ENCODE results near the gene ANAPC15. TPM values are rescaled to one million over a fixed set of nuclear protein-coding genes. Genes with fewer than 3 reads are reported as not detected.

The ANAPC15 gene
- total RNA-seq, 4 donors from 2014 or later, result 5.0 to 27.8 (median 24.9) TPM

DNA sequence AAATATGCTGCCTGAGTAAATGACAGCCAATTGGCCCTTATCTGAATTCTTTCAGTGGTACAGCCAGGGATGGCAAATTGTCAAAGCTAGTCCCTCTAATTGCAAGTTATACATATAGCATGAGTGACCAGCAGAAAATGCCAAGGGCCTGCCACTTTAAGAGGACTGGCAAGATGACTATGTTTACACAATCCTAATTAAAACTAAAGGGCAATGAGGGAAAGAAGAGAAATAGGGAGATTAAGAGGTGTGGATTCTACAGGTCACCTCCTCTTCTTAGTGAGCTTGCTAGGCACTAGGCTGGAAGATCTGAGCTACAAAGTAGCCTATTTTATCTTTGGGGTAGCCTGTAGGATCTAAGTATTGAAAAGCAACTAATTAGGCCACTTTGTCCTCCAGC, 45.6 kb downstream of the ANAPC15 start:
- TF ChIP-seq, protein P1, sequence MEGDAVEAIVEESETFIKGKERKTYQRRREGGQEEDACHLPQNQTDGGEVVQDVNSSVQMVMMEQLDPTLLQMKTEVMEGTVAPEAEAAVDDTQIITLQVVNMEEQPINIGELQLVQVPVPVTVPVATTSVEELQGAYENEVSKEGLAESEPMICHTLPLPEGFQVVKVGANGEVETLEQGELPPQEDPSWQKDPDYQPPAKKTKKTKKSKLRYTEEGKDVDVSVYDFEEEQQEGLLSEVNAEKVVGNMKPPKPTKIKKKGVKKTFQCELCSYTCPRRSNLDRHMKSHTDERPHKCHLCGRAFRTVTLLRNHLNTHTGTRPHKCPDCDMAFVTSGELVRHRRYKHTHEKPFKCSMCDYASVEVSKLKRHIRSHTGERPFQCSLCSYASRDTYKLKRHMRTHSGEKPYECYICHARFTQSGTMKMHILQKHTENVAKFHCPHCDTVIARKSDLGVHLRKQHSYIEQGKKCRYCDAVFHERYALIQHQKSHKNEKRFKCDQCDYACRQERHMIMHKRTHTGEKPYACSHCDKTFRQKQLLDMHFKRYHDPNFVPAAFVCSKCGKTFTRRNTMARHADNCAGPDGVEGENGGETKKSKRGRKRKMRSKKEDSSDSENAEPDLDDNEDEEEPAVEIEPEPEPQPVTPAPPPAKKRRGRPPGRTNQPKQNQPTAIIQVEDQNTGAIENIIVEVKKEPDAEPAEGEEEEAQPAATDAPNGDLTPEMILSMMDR (IDR thresholded peaks at IDR 0.05), result no peak
- TF ChIP-seq POLR2A (IDR thresholded peaks at IDR 0.05), result no peak
- no peak overlapping the region for H3K4me3 ChIP-seq (ENCODE audit: low read depth, poor library complexity, severe bottlenecking)
- intact Hi-C loops (cut with DNase I; ENCODE audit: low total_unique reads), result no loop called here
- DNase-seq (ENCODE audit: low spot score in 2 of 2), result no peak

DNA sequence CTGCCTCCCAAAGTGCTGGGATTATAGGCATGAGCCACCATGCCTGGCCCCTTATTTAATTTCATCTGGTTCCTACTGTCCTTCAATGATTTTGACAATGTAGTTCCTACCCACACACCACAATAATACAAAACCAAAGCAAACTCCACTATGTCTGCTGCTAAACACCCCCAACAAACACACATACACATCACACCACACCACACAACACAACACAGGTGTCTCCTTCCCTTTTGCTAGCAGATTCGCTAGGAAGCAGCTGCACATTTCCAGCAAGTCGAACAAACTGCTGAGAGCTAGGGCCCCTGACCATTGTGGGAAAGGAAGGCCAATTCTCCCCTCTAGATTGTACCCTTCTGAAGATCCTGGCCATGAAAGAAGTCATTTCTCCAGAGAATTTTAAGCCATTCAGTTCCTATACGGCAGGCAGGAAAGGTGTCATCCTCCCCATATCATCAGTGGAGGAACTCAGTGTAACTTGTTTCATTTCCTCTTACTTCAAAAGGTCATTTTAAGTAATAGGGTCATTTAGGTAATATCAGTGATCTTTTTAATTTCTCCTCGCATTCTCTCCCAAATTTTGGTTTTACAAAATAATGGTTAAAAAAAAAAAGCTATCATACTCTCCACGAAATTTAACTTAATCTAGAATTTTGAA, 50.6 kb downstream of the ANAPC15 start:
- no peak overlapping the region for H3K4me3 ChIP-seq (ENCODE audit: low read depth, poor library complexity, severe bottlenecking)
- DNase-seq (ENCODE audit: low spot score in 2 of 2), result no peak
- TF ChIP-seq, protein P1 (IDR thresholded peaks at IDR 0.05), result no peak
- TF ChIP-seq POLR2A (IDR thresholded peaks at IDR 0.05), result no peak
- intact Hi-C loops (cut with DNase I; ENCODE audit: low total_unique reads), result no loop called here
- WGBS, 2 donors, result 84 to 92% methylated on average over 5 of the region's 5 CpGs

Small RNA genes within 50 kb of the gene (microRNA-seq; reads per million reads assigned to microRNA genes)
- gene MIR3165 (ENCODE audit: borderline number of aligned reads in 1 of 2, borderline replicate concordance in 2 of 2), result 0 reads per million in 2 donors

Other genes starting within 250 kb of the ANAPC15 start
- gene DEFB131B, start 234.2 kb downstream of the ANAPC15 start, total RNA-seq, result not detected
- gene XNDC1N, start 184.1 kb downstream of the ANAPC15 start, total RNA-seq, result 1 to 10 TPM; 1.6 to 8.6 (median 6.5) TPM
- gene RNF121, start 183.6 kb downstream of the ANAPC15 start, total RNA-seq, result 10 to 100 TPM; 13.2 to 27.6 (median 18.6) TPM
- gene IL18BP, start 113.8 kb downstream of the ANAPC15 start, total RNA-seq, result 1 to 10 TPM; 3.0 to 9.1 (median 5.6) TPM
- 100 to 1,000 TPM; 356 to 592 (median 409) TPM for gene NUMA1, start 32.2 kb downstream of the ANAPC15 start, total RNA-seq
- gene LRRC51, start 31.8 kb downstream of the ANAPC15 start, total RNA-seq, result 10 to 100 TPM in 1 of 4 donors, 1 to 10 TPM in 3; 1.9 to 16.9 (median 4.9) TPM
- gene LAMTOR1, start 9.4 kb downstream of the ANAPC15 start, total RNA-seq, result 100 to 1,000 TPM in 2 of 4 donors, 10 to 100 TPM in 2; 83.6 to 112 (median 99.9) TPM
- gene TOMT, start 6.8 kb downstream of the ANAPC15 start, total RNA-seq, result not detected
- under 1 TPM in 2 of 4 donors, not detected in 2; 0.49 to 0.52 TPM for gene FOLR3, start 23.0 kb upstream of the ANAPC15 start, total RNA-seq
- 1 to 10 TPM in 3 of 4 donors, under 1 TPM in 1; 0.46 to 7.0 (median 4.0) TPM for gene FOLR1, start 79.4 kb upstream of the ANAPC15 start, total RNA-seq
- gene FOLR2, start 104.1 kb upstream of the ANAPC15 start, total RNA-seq, result 10 to 100 TPM in 1 of 4 donors, 1 to 10 TPM in 3; 6.6 to 12.5 (median 7.7) TPM
- 10 to 100 TPM; 25.0 to 68.8 (median 41.2) TPM for gene INPPL1, start 112.1 kb upstream of the ANAPC15 start, total RNA-seq
- not detected for gene PHOX2A, start 131.5 kb upstream of the ANAPC15 start, total RNA-seq